SK-N-SH (cell line): ENCODE results near the gene POC1B.

Source experiments
- EP300 ChIP-seq, 2 experiments: IDR thresholded peaks; 2 replicates each; pipeline versions ENCODE4 v1.4.0 to v1.6.1; 2012; ENCODE audit warnings: borderline replicate concordance in 1 of 2, low read depth in 1 of 2, low read length in 1 of 2
- EZH2phosphoT487 ChIP-seq: fragments of 200-600 bp; sonication (generic); IDR thresholded peaks from 2 replicates; pipeline ENCODE4 v1.6.1; 2017; ENCODE audit warnings: low read depth, mixed run types, mild to moderate bottlenecking, antibody characterized with exemption, moderate library complexity, borderline replicate concordance
- FOXM1 ChIP-seq: IDR thresholded peaks from 2 replicates; pipeline ENCODE4 v1.4.0; 2012; ENCODE audit warnings: low read depth, mild to moderate bottlenecking
- POLR2AphosphoS5 ChIP-seq: IDR thresholded peaks from 2 replicates; pipeline ENCODE4 v1.6.1; 2012; ENCODE audit warnings: low read depth, low read length
- SIN3A ChIP-seq: IDR thresholded peaks from 2 replicates; pipeline ENCODE4 v1.6.1; 2012; ENCODE audit warnings: low read depth, mild to moderate bottlenecking, low read length, moderate library complexity, borderline replicate concordance
- SMC3 ChIP-seq: IDR thresholded peaks from 2 replicates; pipeline ENCODE4 v1.6.1; 2012; ENCODE audit warnings: low read depth, low read length, improper control_type of control experiment
- TAF1 ChIP-seq: IDR thresholded peaks from 2 replicates; pipeline ENCODE4 v1.6.1; 2012; ENCODE audit warnings: low read depth, mild to moderate bottlenecking, low read length, moderate library complexity, borderline replicate concordance
- TF ChIP-seq, protein P1 (sequence below): fragments of 200-600 bp; sonication (generic); IDR thresholded peaks from 2 replicates; pipeline ENCODE4 v1.6.1; 2017; ENCODE audit warnings: antibody characterized with exemption, mild to moderate bottlenecking, moderate library complexity
- TF ChIP-seq, protein P2 (sequence below): fragments of 150-350 bp; IDR thresholded peaks from 2 replicates; pipeline ENCODE4 v1.6.1; 2016; ENCODE audit warnings: mild to moderate bottlenecking, low read depth, low read length
- TF ChIP-seq, protein P3 (sequence below): IDR thresholded peaks from 2 replicates; pipeline ENCODE4 v1.6.1; 2012; ENCODE audit warnings: mild to moderate bottlenecking, low read depth, low read length, moderate library complexity

DNA sequence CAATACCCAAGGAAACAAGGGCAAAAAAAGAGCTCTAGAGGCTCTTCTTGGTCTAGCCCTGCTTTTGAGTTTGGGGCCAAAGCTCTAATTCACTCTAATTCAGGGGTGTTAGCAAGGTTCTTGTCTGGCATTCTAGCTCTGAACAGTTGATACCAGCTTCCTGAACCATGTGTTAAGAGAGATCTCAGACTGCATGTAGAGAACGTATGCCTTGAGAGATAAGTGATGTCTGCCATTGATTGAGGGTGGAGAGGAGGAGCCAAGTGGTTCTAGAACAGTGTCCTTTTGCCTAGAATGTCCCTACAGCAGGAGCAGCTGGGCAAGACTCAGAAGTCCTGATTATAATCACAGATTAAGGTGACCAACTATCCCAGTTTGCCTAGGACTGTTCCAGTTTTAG is 18.2 kb upstream of the POC1B start:
- TF ChIP-seq, protein P1, sequence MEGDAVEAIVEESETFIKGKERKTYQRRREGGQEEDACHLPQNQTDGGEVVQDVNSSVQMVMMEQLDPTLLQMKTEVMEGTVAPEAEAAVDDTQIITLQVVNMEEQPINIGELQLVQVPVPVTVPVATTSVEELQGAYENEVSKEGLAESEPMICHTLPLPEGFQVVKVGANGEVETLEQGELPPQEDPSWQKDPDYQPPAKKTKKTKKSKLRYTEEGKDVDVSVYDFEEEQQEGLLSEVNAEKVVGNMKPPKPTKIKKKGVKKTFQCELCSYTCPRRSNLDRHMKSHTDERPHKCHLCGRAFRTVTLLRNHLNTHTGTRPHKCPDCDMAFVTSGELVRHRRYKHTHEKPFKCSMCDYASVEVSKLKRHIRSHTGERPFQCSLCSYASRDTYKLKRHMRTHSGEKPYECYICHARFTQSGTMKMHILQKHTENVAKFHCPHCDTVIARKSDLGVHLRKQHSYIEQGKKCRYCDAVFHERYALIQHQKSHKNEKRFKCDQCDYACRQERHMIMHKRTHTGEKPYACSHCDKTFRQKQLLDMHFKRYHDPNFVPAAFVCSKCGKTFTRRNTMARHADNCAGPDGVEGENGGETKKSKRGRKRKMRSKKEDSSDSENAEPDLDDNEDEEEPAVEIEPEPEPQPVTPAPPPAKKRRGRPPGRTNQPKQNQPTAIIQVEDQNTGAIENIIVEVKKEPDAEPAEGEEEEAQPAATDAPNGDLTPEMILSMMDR, result no peak
- TF ChIP-seq EP300 (IDR thresholded peaks at IDR 0.05; ENCODE audit: borderline replicate concordance in 1 of 2, low read depth in 1 of 2, low read length in 1 of 2) (no peak), SIN3A (no peak), EZH2phosphoT487 (no peak), POLR2AphosphoS5 (no peak), SMC3 (no peak), FOXM1 (no peak), TAF1 (no peak)
- TF ChIP-seq, protein P2, sequence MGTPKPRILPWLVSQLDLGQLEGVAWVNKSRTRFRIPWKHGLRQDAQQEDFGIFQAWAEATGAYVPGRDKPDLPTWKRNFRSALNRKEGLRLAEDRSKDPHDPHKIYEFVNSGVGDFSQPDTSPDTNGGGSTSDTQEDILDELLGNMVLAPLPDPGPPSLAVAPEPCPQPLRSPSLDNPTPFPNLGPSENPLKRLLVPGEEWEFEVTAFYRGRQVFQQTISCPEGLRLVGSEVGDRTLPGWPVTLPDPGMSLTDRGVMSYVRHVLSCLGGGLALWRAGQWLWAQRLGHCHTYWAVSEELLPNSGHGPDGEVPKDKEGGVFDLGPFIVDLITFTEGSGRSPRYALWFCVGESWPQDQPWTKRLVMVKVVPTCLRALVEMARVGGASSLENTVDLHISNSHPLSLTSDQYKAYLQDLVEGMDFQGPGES, result no peak
- TF ChIP-seq, protein P3, sequence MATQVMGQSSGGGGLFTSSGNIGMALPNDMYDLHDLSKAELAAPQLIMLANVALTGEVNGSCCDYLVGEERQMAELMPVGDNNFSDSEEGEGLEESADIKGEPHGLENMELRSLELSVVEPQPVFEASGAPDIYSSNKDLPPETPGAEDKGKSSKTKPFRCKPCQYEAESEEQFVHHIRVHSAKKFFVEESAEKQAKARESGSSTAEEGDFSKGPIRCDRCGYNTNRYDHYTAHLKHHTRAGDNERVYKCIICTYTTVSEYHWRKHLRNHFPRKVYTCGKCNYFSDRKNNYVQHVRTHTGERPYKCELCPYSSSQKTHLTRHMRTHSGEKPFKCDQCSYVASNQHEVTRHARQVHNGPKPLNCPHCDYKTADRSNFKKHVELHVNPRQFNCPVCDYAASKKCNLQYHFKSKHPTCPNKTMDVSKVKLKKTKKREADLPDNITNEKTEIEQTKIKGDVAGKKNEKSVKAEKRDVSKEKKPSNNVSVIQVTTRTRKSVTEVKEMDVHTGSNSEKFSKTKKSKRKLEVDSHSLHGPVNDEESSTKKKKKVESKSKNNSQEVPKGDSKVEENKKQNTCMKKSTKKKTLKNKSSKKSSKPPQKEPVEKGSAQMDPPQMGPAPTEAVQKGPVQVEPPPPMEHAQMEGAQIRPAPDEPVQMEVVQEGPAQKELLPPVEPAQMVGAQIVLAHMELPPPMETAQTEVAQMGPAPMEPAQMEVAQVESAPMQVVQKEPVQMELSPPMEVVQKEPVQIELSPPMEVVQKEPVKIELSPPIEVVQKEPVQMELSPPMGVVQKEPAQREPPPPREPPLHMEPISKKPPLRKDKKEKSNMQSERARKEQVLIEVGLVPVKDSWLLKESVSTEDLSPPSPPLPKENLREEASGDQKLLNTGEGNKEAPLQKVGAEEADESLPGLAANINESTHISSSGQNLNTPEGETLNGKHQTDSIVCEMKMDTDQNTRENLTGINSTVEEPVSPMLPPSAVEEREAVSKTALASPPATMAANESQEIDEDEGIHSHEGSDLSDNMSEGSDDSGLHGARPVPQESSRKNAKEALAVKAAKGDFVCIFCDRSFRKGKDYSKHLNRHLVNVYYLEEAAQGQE, result no peak
